NCI-H446 treated with DMSO at 0.1 percent for 48 hours (cell line): ENCODE data around the gene ALS2CL.
"Not testable (repeated sequence)": the region's sequence is repeated elsewhere in the genome, so short reads cannot be mapped to it uniquely, and the experiment has no call there.

ENCODE experiments used
- DNase-seq: peaks from one replicate; lab custom pipeline; 2025; lab: John Stamatoyannopoulos, UW

Gene ALS2CL

GRCh38 chr3:46693038-46693891 lies at the start of gene ALS2CL:
Gene ALS2CL (minus strand): TSS chr3:46693679. CDS start chr3:46689440, 4,239 bp downstream.
- no peak for DNase-seq

DNA sequence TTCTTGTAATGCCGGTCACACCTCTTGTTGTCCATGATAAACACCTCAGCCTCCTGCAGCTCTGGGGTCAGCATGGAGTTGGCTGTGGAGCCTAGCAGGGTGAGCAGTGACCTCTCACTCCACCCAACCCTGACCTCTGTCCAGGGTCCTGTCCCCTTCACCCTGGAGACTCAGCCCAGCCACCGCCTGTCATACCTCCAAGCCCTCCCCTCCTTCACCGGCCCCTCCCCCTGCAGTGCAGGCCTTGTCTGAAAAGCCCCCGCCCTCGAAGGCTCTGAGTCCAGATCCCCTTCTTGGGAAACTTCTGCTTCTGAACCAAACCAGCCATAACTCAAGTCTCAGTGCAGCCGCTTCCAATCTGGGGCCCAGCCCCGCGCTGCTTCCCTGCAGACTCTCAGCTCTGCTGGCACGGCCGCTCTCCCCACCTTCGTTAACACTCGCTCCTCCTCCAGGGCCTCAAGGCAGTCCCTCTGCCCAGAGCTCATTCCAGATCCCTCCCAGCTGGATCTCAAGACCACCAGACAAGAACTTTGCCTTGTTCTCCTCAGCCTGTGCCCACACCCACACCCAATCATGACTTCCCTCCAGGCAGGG lies 49.6 kb upstream of the ALS2CL start:
- DNase-seq, result no peak

GRCh38 chr3:46739565-46739964 lies 46.1 kb upstream of the ALS2CL start:
- DNase-seq, result not testable (repeated sequence)

DNA sequence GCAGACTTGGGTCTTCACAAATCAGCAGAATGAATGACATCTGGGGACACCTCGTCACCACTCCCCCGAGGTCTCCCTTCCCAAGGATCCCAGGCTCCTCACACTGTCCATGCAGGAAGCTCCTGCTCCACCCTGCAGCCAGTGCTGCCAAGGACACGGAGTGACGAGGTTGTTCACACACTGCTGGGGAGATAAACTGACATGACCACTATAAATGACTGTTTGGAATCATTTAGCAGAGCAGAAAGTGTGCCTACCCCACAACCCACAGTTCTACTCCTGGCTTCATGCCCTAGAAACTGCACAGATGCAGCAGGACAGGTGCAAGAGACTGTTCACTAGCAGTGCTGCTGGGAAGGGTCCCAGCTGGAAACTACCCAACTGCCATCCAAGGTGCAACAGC lies 43.9 kb upstream of the ALS2CL start:
- DNase-seq, result no peak

- no peak for DNase-seq
These were observed 42.8 kb upstream of the ALS2CL start for GRCh38 chr3:46736006-46736872.

GRCh38 chr3:46734773-46735172 lies 41.3 kb upstream of the ALS2CL start:
- no peak for DNase-seq

DNA sequence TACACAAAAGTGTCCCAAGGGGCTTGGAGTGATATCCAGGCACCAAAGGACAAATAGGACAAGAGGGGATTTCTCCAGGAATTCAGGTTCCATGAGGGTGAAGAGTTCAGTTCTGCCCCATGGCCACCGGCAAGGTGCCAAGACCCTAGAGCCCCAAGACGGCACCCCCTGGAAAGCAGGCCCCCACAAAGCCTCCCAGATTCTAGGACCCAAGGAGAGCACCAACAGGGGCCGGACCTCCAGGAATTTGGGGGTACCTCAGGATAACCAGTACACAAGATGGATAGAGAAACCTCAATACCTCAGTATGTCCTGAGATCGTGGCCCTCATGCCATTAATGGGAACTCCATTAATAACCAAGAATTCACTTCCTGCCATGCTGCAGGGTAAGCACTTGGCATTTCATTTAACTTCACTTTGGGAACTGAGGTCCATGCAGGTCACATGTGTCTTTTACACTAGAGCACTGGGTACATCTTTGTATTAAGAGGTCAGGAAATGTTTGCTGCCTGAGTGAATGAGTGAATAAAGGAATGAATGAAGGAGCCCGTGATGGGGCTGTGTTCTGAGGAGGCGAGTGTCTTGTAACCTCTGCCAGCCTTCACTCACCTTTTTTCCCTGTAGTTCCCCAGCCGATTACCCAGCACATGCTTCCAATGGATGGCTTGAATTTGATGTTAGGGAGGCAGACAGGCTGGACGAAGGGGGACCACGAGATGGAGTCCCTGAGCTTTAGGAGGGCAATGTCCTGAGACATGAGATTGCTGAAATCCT lies 39.7 kb upstream of the ALS2CL start:
- no peak for DNase-seq

DNA sequence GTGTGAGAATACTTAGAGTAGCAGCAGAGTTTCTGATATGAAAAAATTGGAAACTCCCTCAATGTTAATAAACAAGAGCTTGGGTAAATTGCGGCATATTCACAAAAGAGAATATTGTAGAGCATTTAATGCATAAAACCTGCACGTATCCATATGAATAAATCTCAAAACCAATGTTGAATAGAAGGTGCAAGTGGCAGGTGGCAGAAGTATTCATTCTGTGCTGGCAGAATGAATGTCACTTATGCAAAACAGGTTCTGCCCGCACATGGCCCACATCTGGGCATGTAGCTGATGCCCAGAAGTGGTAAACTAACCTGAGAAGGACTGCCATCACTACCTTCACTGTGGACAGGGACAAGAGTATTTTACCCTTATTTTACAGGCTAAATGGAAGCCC lies 38.3 kb upstream of the ALS2CL start:
- no peak for DNase-seq

GRCh38 chr3:46730819-46731218 lies 37.3 kb upstream of the ALS2CL start:
- no peak for DNase-seq

DNA sequence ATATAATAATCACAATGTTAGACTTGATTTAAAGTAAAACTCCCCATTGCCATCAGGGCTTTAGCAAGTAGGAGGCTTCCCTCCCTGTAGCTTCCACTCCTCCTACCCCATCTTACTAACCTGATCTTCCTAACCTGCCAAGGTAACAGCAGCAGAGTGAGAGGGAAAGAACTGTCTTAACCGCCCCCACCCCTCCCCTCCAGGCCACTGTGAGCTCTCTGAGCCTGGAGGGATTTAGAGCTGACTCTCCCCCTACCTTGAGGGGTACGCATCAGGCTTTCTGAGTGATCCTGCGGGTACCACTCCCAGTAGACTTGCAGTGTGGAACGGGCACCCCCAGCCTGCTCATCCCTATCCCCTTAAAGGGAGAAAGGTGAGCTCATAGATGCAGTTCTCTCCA lies 35.6 kb upstream of the ALS2CL start:
- DNase-seq, result no peak

GRCh38 chr3:46725621-46726314 lies 32.3 kb upstream of the ALS2CL start:
- no peak for DNase-seq

DNA sequence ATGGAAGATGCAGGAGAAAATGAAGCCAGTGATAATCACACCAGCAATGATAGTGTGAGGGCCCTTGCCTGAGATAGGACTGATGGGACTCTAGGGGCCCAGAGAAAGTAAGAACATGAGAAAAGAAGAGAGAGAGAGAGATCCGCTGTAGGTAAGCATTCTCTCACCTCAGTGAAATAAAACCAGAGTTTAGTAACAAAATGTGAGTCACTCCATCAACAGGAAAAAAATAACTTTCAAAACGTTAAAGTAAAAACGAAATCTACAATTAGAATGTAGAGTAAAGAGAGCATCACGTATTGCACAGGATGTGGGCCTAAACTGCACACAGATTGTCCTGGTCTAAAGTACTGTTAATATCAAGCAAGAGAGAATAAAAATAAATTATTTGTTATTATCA lies 30.9 kb upstream of the ALS2CL start:
- no peak for DNase-seq

- DNase-seq, result no peak
These were observed 29.0 kb upstream of the ALS2CL start for GRCh38 chr3:46722443-46722842.

DNA sequence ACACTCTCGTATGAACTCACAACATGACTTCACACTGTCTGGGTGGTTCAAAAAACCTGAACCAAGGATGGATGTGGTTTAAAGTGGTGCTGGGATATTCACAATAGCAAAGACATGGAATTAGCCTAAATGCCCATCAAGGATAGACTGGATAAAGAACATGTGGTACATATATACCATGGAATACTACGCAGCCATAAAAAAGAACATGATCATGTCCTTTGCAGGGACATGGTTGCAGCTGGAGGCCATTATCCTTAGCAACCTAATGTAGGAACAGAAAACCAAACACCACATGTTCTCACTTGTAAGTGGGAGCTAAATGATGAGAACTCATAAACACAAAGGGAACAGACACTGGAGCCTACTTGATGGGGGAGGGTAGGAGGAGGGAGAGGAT lies 27.5 kb upstream of the ALS2CL start:
- DNase-seq, result no peak

DNA sequence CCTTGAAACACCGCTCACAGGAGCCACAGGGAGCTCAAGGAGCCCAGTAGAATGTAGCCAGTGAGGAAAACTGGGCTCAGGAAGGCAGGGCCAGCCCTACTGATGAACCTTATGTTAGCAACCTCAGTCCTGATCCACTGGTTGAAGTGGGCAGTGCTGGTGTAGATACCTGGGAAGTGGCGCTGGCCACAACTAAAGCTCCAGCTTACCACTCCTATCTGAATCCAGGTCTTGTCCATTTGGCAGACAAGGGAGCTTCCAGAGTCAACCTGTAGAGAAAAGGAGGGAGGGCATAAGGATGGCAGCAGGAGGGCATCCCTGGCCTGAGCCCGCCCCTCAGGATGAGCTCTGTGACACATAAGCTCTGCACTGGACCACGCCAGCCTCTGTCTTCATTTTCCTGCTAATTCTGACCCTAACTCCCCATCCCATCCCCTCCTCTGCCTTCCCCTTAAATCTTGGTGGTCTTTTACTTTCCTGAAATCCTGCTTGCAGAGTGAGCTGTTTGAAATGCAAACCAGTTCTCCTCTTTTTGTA lies 26.3 kb upstream of the ALS2CL start:
- no peak for DNase-seq

DNA sequence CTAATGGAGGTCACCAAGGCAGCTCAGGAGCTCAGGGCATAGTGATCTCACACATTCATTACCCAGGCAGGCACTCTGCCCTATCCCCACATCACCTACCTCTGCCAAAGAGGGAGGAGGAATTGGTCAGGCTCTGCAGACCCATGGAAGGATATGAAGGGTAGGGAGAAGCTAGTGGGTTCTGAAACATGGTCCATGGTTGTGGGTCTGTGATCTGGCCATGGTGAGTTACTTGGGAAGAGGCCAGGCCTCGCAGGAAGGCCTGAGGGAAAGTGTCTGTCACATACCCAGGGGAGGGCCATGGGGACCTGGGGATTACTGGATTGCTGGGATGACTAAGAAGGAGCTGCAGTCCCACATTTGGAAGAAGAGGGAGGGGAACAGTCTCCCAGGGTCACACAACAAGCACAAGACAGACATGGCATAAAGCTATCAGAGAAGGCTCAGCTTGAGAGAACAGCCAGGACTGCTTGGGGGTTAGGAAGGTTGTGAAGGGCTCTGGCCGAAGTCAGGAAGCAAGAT lies 25.6 kb upstream of the ALS2CL start:
- DNase-seq, result no peak

- no peak for DNase-seq
These were observed 24.2 kb upstream of the ALS2CL start, which contains the start of gene PRSS50 for GRCh38 chr3:46717447-46718231. Gene PRSS50 (minus strand): TSS chr3:46717869. CDS start chr3:46717824, 45 bp downstream.

DNA sequence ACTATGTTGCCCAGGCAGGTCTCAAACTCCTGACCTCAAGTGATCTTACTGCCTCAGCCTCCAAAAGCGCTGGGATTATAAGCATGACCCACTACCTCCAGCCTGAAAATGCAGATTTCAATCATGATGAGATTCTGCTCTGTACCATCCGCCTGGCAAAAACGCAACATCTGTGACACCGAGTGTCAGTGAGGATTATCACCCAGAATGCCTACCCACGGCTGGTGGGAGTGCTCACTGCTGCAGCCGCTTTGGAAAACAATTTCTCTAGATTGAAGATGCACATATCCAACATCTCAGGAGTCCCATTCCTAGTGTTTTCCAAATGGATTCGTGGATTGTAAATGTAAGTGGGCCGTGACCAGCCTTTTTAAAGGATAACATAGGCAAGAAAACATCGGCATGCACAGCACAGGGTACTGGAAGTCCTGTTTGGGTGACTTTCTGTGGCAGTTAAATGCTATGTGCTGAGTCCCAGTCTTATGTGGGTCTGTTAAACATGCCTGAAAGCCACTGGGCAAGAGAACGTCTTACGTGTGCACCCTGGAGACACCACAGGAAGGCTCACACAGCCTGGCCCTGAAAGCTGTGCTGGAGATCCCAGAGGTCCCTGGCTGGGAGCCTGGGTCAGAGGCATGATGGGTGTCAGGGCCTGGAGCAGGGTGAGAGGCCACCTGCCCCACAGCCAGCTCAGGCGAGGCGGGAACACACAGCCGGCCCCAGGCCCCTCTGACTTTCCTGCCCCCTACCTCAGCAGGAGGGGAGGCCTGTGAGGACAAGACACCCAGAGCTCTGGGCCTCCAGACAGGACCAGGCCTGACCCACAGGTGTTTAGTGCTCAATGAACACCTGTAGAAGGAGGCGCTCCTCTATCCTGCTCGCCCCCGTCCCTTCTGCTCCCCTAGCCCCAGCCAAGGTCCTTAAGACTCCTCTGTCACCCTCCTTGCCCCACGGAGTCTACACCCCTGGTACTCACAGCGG lies 23.3 kb upstream of the ALS2CL start:
- no peak for DNase-seq
